ENCODE measurements around the gene MGAT5B.
A peak's percentile ranks its signal among the peaks of the same experiment; 100 is the strongest.
"Not testable (repeated sequence)": the region's sequence is repeated elsewhere in the genome, so short reads cannot be mapped to it uniquely, and the experiment has no call there.

Gene MGAT5B, protein sequence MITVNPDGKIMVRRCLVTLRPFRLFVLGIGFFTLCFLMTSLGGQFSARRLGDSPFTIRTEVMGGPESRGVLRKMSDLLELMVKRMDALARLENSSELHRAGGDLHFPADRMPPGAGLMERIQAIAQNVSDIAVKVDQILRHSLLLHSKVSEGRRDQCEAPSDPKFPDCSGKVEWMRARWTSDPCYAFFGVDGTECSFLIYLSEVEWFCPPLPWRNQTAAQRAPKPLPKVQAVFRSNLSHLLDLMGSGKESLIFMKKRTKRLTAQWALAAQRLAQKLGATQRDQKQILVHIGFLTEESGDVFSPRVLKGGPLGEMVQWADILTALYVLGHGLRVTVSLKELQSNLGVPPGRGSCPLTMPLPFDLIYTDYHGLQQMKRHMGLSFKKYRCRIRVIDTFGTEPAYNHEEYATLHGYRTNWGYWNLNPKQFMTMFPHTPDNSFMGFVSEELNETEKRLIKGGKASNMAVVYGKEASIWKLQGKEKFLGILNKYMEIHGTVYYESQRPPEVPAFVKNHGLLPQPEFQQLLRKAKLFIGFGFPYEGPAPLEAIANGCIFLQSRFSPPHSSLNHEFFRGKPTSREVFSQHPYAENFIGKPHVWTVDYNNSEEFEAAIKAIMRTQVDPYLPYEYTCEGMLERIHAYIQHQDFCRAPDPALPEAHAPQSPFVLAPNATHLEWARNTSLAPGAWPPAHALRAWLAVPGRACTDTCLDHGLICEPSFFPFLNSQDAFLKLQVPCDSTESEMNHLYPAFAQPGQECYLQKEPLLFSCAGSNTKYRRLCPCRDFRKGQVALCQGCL

DNA sequence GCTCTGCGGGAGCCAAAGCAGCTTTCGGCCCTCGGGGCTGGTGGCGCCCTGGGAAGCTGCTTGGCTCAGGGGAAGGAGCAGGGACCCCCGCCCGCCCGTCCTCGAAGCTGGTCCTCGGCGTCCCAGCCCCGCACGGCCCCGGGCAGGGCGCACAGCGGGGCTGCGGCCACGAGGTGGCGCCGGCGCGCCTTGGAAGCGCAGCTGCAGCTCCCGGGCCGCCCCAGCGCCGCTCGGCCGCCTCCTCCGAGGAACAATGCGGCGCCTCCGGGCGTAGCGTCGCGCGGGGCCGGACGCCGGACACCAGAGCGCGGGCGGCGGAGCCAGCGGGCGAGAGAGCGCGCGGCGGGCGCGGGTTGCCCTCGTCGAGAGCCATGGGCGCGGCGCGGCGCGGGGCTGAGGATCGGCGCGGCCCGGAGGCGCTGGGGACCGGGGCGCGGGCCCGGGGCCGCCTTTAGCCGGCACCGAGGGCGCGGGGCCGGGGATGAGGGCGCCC, at the start of gene MGAT5B:
Gene MGAT5B (plus strand): TSS at position 229 of the 493 bp plus-strand sequence. CDS start 626 bp downstream, outside the sequence.
- peak; percentile 67 for DNase-seq

DNA sequence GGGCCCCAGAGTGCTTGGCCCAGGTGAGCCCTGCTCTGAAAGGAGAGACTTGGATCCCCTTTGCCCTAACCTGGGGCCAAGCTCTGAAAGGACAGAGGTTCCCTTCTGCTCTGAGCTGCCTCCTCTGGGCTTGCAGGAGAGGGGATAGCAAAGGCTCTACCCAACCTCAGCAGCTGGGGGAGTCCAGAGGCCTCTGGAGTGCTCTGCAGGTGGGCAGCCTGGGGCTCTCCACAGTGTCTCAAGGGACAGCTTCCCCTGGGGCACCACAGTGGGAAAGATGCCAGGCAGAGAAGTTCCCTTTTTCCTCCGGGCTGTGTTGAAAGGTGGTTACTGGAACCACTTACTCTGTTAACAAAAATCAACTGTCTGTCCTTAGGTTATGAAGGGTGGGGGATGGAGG, 48.2 kb upstream of the MGAT5B start:
- peak; percentile 93 for DNase-seq

DNA sequence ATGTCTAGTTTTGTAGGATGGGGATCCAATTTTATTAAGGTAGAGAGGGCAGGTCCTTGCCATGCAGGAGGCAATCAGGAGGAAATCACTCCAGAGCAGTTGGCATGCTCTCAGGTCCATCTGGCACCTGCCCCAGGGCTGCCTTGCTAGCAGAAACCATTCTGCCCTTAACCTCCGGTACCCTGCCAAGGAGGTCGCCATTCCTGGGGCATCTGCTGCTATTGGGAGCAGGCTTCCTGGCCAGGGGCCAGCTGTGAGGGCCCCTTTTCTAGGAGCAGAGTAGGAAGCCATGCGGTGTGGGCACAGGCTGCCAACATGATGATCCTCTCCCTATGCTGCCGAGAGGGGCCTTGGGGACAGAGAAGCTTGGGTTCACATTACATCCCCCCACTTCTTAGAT, 47.6 kb upstream of the MGAT5B start:
- DNase-seq, result peak; percentile 95

DNA sequence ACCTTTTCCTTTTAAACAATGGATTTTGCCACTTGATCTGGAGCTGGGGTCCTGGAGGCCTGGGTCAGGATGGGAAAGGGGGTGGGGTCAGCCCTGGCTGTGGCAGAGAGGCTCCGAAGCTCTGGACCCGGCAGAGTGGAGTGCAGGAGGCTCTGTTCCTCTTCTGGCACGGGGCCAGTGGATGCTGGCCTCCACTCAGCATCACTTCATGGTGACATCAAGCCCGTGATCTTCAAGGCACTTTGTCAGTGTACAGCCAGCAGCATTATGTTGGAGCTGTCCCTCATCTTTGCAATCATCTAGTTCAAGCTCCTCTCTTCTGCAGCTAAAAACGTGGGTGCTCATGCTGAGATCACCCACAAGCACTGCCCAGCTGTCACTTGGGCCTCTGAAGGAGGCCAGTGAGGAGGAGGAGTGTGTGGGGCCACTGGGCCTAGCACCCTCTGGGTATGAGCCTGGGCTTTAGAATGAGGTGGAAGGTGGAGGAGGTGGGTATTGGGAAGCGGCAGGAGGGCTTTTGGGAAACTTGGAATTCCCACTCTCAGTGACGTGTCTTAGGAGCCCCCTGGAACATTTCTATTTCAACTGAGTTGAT, 45.9 kb upstream of the MGAT5B start:
- DNase-seq, result no peak

DNA sequence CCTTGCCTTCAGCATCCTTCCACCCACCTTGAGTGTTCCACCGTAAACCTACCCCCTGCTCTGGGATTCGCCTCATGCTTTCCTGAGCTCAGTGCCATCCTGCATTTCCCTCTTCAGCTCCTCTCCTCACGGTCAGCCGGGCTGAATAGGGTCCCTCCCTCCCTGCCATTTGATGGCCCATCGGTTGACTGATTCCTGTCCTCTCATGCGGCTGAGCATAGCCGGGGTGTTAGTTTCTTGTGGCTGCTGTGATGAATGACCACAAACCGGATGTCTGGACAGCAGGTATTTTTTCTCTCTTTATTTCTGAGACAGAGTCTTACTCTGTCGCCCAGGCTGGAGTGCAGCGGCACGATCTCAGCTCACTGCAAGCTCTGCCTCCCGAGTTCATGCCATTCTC, 44.1 kb upstream of the MGAT5B start:
- DNase-seq, result no peak

DNA sequence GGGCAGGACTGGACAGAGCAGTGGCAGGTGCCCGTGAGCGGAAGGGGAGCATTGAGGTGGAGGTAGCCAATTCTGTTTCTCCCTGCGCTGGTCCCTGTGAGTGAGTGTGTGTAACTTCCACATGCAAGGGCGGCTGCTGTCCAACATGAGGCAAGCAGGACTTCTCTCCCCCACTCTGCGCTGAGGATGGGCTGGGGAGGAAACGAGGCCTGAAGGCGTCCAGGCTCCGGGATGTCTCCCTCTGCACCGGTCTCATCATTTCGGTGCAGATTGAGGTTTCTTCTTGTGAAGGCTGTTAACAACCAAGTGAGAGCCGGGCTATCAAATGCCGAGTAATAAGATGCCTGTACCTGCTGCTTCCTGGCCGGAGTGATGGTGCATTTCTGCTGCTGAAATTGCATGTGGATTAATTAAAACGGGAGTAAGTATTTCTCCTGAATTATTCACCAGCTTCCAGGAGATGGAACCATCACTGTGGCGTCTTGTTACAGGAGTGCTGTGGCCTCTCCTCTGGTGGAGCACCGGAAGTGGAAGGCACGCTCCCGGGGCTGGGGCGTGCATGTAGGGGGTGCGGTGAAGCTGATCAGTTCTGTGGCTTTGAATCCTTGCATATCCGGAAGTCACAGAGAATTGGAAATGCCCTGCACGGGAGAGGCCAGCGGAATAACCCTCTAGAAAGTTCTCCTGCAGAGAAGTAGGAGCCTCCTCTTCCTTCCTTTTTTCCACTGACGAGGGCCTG, 41.7 kb upstream of the MGAT5B start:
- DNase-seq, result no peak

DNA sequence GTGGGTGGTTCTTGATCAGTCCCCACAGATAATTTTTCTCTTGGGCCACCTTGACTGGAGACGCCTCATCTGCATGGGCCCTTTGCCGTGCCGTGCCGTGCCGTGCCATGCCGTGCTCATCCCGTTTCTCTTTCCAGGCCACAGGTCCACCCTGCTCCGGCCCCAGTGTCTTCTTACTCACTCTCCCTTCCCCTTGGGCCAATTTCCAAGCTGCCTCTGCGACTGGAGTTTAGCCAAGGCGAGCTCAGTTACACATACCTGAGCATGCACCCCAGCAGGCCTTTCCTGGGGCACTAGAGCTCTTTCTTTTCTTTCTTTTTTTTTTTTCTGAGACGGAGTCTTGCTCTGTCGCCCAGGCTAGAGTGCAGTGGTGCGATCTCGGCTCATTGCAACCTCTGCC, 40.5 kb upstream of the MGAT5B start:
- no peak for DNase-seq

DNA sequence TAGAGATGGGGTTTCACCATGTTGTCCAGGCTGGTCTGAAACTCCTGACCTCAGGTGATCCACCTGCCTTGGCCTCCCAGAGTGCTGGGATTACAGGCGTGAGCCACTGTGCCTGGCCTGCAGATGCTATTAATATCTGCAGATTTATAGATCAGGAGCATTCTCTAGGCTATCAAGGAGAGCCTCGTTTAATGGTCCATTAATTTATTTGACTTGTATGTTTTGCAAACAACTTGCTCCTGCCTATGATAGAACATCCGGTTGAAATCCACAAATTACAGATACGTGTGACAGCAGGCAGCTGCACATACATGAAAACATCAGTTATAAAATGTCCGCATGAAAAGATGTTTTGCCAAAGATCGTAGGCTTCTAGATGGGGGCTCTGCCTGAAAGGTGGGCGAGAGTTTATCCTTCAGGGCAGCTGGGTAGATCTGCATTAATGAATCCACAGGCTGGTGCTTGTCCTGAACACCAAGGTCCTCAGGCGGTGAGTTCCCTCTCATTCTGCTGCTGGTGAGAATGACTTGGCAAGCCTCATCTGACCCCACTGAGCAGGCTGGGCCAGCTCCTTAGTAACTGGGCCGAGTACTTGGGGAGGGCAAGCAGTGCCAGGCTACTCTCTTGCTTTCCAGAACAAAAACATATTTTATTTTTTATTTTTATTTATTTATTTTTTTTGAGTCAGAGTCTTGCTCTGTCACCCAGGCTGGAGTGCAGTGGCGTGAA, 37.1 kb upstream of the MGAT5B start:
- DNase-seq, result no peak

DNA sequence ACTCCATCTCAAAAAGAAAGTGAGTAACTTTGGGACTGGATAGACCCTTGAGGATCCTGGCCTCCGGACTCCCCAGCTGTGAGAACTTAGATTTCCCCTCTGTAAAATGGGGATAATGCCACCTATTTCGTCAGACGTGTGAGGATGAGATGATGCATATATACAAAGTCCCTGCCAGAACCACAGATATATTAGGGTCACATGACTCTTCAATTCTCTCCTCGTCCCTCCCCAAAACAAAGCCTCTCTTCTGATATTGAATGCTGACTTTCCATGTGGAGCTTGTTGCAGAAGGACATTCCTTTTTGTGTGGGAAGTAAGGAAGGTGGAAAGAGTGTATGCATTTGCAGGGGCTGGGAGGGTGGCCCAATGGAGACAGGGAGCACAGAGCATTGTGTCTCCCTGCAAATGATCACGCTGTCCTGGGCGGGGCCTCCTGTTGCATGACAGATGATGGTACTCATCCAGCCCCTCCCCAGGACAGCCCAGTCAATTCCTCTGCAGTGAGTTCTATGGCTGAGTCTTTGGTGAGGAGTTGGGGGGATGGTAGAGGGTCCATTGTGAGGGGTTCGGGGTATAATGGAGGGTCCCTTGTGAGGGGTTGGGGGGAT, 35.1 kb upstream of the MGAT5B start:
- no peak for DNase-seq

DNA sequence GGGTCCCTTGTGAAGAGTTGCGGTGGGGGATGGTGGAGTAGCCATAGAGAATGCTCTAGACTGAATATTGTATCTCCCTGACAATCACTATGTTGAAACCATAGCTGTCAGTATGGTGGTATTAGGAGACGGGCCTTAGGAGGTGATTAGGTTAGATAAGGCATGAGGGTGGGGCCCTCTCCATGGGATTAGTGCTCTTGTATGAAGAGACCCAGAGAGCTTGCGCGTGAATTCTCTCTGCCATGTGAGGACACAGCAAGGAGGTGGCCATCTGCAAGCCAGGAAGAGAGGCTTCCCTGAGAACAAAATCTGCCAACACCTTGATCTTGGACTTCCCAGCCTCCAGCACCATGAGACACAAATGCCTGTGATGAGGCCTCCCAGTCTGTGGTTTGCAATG, 34.5 kb upstream of the MGAT5B start:
- DNase-seq, result no peak

DNA sequence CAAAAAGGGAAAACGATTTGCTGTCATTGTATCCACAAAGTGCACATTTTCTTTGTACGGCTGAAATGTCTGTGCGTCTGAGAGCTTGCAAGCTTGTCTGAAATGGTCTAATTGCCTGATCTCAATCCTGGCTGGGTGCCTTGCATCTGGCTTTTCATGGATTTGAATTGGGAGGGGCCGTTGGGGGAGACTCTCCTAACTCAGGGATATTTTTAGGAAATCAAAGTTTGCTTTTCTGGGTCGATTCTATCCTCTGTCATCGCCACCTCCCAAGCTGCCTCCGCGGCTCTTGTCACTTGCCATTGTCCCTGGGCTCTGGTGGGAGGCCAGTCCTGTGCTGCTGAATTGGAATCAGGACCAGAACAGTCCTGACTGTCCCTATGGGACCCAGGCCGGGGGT, 33.3 kb upstream of the MGAT5B start:
- no peak for DNase-seq

DNA sequence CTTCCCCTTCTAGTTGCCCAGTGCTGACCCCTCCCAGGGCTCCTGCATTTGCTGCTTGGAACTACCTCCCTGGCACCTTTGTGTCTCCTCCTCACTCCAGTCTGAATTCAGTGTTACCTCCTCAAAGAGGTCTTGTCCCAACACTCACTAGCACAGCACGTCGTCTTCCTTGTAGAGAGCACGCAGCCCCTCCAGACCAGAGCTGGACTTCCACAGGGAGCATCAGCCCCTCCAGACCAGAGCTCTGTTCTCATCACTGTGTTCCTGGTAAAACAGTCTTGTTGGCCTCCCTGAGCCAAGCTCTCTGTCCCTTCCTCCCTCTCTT, 27.8 kb upstream of the MGAT5B start:
- DNase-seq, result no peak

DNA sequence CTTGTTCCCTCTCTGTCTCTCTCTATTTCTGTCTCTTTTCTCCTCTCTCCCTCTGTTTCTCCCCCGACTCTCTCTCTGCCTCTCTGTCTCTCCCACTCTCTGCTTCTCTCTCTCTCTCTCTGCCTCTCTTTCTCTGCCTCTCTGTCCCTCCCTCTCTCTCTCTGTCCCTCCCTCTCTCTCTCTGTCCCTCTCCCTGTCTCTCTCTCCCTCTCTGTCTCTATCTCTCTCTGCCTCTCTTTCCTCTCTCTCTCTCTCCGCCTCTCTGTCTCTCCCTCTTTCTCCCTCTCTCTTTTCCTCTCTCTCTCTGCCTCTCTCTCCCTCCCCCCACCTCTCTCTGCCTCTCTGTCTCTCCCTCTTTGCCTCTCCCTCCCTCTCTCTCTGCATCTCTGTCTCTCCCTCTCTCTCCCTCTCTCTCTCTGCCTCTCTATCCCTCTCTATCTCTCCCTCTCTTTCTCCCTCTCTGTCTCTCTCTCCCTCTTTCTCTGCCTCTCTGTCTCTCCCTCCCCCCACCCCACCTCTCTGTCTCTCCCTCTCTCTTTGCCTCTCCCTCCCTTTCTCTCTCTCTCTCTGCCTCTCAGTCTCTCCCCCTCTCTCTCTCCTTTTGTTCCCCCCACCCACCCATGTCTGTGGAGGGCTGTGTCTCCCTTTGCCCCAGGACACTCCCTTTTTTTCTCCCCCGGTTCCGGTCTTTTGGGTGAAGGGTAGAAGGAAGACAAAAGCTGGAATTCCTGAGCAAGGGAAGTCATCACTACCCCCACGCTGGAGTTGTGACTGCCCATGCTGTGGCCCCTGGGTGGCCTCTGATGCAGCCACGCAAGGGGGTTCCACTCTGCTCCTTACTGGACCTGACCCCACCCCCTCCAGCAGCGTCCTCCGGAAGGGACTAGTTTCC, 27.1 kb upstream of the MGAT5B start:
- no peak for DNase-seq

DNA sequence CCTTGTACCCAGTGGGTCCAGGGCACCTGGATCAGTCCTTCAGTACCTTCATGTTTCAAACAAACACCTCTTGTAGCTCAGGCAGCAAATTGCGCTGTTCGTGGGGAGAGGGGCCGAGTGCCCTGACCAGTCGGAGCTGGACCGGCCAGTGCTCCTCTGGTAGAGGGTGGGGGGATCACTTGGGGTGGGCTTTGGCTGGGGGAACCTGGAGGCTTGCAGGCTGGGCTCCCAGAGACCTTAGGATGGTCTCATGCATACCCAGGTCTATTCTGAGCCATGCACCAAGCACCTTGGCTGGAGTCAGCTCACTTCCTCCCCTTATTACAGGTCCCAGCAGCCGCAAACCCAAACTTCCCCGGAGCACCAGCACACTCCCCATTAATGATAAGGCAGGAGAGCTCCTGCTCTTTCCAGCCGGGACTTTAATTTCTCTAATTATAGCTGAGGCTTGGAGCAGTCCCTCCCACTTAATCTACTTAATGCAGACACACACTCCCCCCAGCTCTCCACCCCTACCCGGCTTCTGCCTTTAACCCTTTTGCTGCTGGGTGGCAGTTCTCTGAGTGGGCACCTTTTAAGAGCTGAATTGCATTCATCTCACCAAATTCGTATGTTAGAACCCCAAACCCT, 26.3 kb upstream of the MGAT5B start:
- DNase-seq, result no peak

DNA sequence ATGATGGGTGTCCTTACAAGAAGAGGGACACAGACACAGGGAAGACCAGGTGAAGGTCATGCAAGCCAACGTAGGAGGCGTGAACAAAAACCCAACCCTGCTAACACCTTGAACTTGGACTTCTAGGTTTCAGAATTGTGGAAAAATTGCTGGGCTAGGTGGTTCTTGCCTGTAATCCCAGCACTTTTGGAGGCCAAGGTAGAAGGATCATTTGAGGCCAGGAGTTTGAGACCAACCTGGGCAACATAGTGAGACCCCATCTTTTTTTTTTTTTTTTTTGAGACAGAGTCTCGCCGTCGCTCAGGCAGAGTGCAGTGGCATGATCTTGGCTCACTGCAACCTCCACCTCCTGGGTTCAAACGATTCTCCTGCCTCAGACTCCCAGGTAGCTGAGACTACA, 25.1 kb upstream of the MGAT5B start:
- DNase-seq, result not testable (repeated sequence)

DNA sequence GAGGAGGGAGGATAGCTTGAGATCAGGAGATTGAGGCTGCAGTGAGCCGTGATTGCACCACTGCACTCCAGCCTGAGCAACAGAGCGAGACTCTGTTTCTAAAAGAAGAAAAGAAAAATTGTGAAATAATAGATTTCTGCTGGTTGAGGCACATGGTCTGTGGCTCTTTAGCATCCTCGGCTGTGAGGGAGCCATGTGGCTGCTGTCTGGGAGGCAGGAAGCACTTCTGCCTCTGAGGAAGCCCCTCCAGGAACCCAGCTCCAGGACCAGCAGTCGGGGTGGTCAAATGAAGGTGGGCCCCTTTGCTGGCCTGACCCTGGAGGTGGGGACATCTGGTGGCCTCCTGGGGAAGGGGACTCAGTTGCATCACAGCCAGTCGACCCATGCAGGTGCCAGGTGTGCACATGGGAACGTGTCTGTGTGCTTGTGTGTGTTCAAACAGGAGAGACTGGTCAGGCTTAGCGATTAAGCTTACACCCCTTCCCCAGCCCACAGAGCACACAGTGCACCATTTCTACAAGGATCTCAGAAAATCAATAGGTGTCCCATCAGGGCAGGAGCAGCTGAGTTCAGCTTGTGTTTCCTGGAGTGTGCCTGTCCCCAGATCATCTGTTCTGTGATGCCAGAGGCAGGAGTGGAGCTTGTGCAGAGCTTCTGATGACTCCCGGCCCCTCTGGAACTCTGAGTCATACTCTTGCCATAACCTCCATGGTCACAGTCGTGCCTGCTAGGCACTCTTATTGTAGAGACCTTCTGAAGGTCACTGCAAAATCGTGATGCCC, 24.3 kb upstream of the MGAT5B start:
- no peak for DNase-seq

DNA sequence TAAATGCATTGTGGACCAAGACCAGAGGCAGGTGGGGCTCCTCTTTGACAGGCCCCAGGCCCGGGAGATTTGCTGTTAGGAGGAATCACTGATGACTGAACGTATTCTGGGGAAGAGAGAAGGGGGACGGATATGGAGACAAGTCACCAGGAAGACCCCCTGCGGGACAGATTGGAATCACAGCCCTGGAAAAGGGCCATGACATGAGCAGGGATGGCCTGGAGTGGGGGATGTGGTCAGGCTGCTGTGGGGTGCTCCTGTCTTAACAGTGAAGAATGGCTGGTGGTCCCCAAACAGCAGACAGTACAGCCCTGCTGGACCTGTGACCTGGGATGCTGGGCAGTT, 23.7 kb upstream of the MGAT5B start:
- DNase-seq, result no peak

DNA sequence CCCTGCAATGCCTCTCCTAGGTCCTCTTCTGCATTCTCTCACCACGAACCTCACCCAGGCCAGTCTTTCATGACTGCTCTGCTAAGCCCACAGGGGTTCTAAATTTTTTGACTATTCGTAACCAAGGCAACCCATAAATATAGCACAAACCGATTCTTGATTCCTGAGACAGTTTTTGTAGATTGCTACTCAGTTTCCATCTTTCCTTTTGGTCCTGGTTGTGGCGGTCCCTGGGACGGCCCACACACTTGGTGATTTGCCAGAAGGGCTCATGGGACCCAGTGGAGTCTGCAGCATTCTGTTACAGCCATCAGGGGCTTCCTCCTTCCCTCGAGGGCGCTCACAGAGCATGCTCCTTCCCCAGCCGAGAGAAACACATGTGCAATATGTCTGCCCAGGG, 23.4 kb upstream of the MGAT5B start:
- no peak for DNase-seq

DNA sequence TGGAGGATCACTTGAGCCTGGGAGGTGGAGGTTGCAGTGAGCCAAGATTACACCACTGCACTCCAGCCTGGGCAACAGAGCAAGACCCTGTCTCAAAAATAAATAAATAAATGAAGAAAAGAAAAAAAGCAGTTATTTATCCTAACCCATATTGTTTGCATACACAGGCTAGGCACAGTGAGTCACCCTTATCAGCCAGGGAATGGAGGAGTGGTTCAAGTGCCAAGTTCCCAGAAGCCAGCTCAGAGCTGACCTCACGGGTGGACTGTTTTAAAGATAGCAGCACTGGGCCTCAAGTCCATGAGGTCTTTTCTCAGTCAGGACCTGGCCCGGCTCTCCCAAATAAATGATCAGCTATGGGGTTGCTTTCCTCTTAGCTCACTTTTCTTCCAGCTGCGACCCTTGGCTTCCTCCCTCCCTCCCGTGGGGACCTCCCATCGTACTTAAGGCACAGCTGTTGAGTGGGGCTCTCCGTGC, 22.6 kb upstream of the MGAT5B start:
- no peak for DNase-seq

DNA sequence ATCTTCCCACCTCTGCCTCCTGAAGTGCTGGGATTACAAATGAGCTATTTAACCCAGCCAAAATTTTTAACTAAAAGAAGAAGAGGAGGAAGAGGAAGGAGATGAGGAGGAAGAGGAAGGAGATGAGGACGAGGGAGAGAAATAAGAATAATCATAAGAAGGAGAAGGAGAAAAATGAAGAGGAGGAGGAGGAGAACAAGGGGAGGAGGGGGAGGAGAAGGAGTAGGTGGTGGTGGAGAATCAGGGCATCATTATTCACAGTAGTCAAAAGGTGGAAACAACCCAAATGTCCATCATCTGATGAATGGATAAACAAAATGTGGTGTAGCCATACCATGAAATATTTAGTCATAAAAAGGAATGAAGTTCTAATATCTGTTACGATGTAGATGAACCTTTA, 21.2 kb upstream of the MGAT5B start:
- DNase-seq, result no peak

Data from NCI-H1092 (cell line).